Natural killer cell (primary cell): ENCODE measurements around the gene RIPOR1. TPM values are rescaled to one million over a fixed set of nuclear protein-coding genes. Genes with fewer than 3 reads are reported as not detected.

Source experiments
- ATAC-seq, 3 donors: fragments of 150-1000 bp in 2 of 3; fragments of 200-7000 bp in 1 of 3; cut with Tn5 transposase; 1 replicate in 1 of 3; 2 replicates in 2 of 3; pipeline ENCODE4 v1.10.0; 2021; ENCODE audit warnings: mild to moderate bottlenecking in 2 of 3, moderate library complexity in 2 of 3
- DNase-seq, 2 donors: peaks; one replicate each; pipeline versions ENCODE4 v3.0.0 to v3.0.0-alpha.2; 2013 to 2021; ENCODE audit warnings: mixed read lengths in 1 of 2
- H3K27ac ChIP-seq: one replicate; pipeline ENCODE4 v1.5.1; 2013; ENCODE audit warnings: mild to moderate bottlenecking, low read length
- H3K27me3 ChIP-seq: one replicate; pipeline ENCODE4 v1.6.1; 2013; ENCODE audit warnings: low read length; ENCODE audit not compliant: control insufficient read depth, insufficient read depth
- H3K36me3 ChIP-seq: one replicate; pipeline ENCODE4 v1.6.1; 2013; ENCODE audit warnings: low read length; ENCODE audit not compliant: control insufficient read depth, insufficient read depth
- H3K4me1 ChIP-seq: one replicate; pipeline ENCODE4 v1.6.1; 2013; ENCODE audit warnings: low read length; ENCODE audit not compliant: control insufficient read depth, insufficient read depth
- H3K4me3 ChIP-seq: one replicate; pipeline ENCODE4 v1.5.1; 2013; ENCODE audit warnings: low read length
- H3K9me3 ChIP-seq: one replicate; pipeline ENCODE4 v1.6.1; 2013; ENCODE audit warnings: low read length; ENCODE audit not compliant: control insufficient read depth, insufficient read depth
- H3K27ac Mint-ChIP-seq, 2 donors: one replicate each; pipeline ENCODE4 v1.8.0; 2022; ENCODE audit warnings: mild to moderate bottlenecking in 2 of 2, mixed read lengths in 2 of 2, moderate library complexity in 1 of 2
- H3K27me3 Mint-ChIP-seq, 2 donors: one replicate each; pipeline ENCODE4 v1.8.0; 2022; ENCODE audit warnings: low read depth in 2 of 2, mixed read lengths in 2 of 2
- H3K36me3 Mint-ChIP-seq: one replicate; pipeline ENCODE4 v1.8.0; 2022; ENCODE audit warnings: mixed read lengths
- H3K4me1 Mint-ChIP-seq, 2 donors: one replicate each; pipeline ENCODE4 v1.8.0; 2022; ENCODE audit warnings: mixed read lengths in 2 of 2
- H3K4me3 Mint-ChIP-seq: one replicate; pipeline ENCODE4 v1.8.0; 2022; ENCODE audit warnings: mild to moderate bottlenecking, moderate library complexity, mixed read lengths
- H3K9me3 Mint-ChIP-seq, 2 donors: one replicate each; pipeline ENCODE4 v1.8.0; 2022; ENCODE audit warnings: mixed read lengths in 2 of 2
- WGBS: methylation state at CpG from one replicate; pipeline ENCODE4 v1.1.7; 2013; ENCODE audit warnings: missing lambda C conversion rate; ENCODE audit not compliant: insufficient coverage; 5-methylcytosine and 5-hydroxymethylcytosine counted together
- intact Hi-C: fragments of 100-400 bp; cut with micrococcal nuclease; formaldehyde crosslinking; loops from one replicate; pipeline ENCODE4 v1.14.2; 2022
- total RNA-seq, 4 donors: library from RNA; stranded (reverse); fragments of 120-200 nt in 1 of 4; gene quantifications; one replicate each; pipeline versions ENCODE4 v1.2.3 to v1.2.4, GENCODE V29; 2013 to 2022
- TF ChIP-seq, protein P1 (sequence below): fragments of 200-600 bp; IDR thresholded peaks from one replicate; pipeline ENCODE4 v1.8.0; 2022; ENCODE audit warnings: antibody characterized with exemption

Gene RIPOR1
- total RNA-seq, 3 donors from 2014 or later (not counting 1 experiment from before 2014, with no cell fraction given) = 68.2 to 118 (median 74.8) TPM

DNA sequence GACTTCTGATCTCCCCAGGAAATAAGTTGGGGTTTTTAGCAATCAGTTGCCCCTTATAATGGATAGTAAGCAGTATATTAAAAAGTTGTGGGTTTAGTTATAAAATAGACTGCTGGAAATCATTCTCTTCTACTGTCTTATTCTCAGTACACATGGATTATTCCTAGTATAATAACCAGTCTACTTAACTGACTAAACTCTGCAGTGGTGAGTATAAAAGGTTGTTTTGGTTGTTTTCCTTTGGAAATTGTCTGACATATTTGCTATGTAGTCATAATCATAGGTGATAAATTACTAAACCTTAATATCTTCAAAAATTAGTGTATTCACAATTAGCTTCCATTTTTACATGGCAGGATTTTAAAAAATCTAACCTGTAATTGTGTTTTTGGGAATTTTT lies 65.1 kb downstream of the RIPOR1 start:
- DNase-seq (no peak), ATAC-seq (no peak)
- no peaks in the 10 kb centered on the region for H3K27me3 ChIP-seq
- H3K27me3 Mint-ChIP-seq = no peaks in the 10 kb centered on the region
- H3K9me3 ChIP-seq = no peaks in the 10 kb centered on the region
- H3K4me1 ChIP-seq = peaks cover 4% of the 10 kb centered on the region
- H3K4me3 ChIP-seq = no peak overlapping the region
- H3K27ac ChIP-seq = no peak overlapping the region
- H3K27ac Mint-ChIP-seq = peak overlapping the region; percentile 69 to 73
- no peaks in the 10 kb centered on the region for H3K9me3 Mint-ChIP-seq
- no peak overlapping the region for H3K4me3 Mint-ChIP-seq
- intact Hi-C loops = no loop called here
- TF ChIP-seq, protein P1, sequence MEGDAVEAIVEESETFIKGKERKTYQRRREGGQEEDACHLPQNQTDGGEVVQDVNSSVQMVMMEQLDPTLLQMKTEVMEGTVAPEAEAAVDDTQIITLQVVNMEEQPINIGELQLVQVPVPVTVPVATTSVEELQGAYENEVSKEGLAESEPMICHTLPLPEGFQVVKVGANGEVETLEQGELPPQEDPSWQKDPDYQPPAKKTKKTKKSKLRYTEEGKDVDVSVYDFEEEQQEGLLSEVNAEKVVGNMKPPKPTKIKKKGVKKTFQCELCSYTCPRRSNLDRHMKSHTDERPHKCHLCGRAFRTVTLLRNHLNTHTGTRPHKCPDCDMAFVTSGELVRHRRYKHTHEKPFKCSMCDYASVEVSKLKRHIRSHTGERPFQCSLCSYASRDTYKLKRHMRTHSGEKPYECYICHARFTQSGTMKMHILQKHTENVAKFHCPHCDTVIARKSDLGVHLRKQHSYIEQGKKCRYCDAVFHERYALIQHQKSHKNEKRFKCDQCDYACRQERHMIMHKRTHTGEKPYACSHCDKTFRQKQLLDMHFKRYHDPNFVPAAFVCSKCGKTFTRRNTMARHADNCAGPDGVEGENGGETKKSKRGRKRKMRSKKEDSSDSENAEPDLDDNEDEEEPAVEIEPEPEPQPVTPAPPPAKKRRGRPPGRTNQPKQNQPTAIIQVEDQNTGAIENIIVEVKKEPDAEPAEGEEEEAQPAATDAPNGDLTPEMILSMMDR = no peak
- H3K4me1 Mint-ChIP-seq = peaks cover 36 to 42% of the 10 kb centered on the region in 2 donors
- no peaks in the 10 kb centered on the region for H3K36me3 Mint-ChIP-seq
- peaks cover 15% of the 10 kb centered on the region for H3K36me3 ChIP-seq

DNA sequence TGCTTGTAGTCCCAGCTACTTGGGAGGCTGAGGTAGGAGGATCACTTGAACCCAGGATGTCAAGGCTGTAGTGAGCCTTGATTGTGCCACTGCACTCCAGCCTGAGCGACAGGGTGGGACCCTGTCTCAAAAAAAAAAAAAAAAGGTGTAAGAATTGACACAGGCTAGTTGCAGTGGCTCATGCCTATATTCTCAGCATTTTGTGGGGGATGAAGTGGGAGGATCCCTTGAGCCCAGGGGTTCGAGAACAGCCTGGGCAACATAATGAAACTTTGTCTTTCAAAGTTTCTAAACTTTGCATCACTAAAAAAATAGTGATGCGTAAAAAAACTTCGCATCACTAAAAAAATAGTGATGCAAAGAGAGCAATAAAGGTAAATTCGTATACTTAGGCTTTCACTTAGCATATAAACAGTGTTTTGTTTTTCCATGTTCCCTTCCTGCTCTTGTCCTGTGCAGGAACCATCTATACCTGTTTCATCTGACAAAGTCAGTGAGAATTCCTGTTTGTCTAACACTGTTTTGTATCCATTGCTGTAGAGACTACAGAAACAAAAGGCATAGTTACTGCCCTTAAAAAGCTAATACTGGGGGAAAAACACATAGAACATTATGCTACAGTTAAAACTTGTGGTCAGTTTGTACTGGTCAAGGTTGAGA lies 65.8 kb downstream of the RIPOR1 start:
- WGBS = 81% methylated on average over 5 of the region's 5 CpGs
- TF ChIP-seq, protein P1 = no peak
- no peak overlapping the region for H3K27ac ChIP-seq
- no peak overlapping the region for H3K4me3 Mint-ChIP-seq
- DNase-seq = no peak
- no peak for ATAC-seq
- H3K9me3 ChIP-seq = no peaks in the 10 kb centered on the region
- H3K4me1 Mint-ChIP-seq = peaks cover 36 to 43% of the 10 kb centered on the region in 2 donors
- H3K4me1 ChIP-seq = peaks cover 4% of the 10 kb centered on the region
- H3K27me3 ChIP-seq = no peaks in the 10 kb centered on the region
- H3K27ac Mint-ChIP-seq = peak overlapping the region; percentile 69 to 73
- no peaks in the 10 kb centered on the region for H3K36me3 Mint-ChIP-seq
- no peaks in the 10 kb centered on the region for H3K9me3 Mint-ChIP-seq
- no peaks in the 10 kb centered on the region for H3K27me3 Mint-ChIP-seq
- peaks cover 16% of the 10 kb centered on the region for H3K36me3 ChIP-seq
- intact Hi-C loops = no loop called here
- H3K4me3 ChIP-seq = no peak overlapping the region

DNA sequence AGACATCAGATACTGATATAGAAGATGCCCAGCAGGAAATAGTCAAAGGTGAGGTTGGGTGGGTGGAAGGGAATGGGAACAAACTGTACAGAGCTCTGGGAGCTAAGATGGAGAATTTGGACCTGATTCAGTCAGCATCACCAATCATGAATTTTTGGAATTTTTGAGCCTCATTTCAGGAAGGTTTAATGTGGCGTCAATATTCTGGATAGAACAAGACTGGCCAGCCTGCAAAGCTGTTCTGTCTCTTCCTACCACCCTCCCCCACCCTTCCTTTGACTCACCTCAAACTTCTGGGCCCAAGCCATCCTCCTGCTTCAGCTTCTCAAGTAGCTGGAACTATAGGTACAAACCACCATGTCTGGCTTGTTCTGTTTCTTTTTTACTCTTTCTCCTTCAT lies 66.3 kb downstream of the RIPOR1 start:
- no peaks in the 10 kb centered on the region for H3K36me3 Mint-ChIP-seq
- 92% methylated on average over 1 of the region's 1 CpG for WGBS
- H3K4me3 ChIP-seq = no peak overlapping the region
- peak overlapping the region; percentile 47 to 69 for H3K27ac Mint-ChIP-seq
- no peaks in the 10 kb centered on the region for H3K9me3 Mint-ChIP-seq
- H3K36me3 ChIP-seq = peaks cover 13% of the 10 kb centered on the region
- TF ChIP-seq, protein P1 = no peak
- no peak for DNase-seq
- no peaks in the 10 kb centered on the region for H3K9me3 ChIP-seq
- peaks cover 4% of the 10 kb centered on the region for H3K4me1 ChIP-seq
- H3K4me1 Mint-ChIP-seq = peaks cover 41 to 45% of the 10 kb centered on the region in 2 donors
- no peak for ATAC-seq
- H3K27me3 Mint-ChIP-seq = no peaks in the 10 kb centered on the region
- no peak overlapping the region for H3K4me3 Mint-ChIP-seq
- intact Hi-C loops = no loop called here
- no peak overlapping the region for H3K27ac ChIP-seq
- no peaks in the 10 kb centered on the region for H3K27me3 ChIP-seq

Other genes with a start within 250 kb of the RIPOR1 start
- gene PLEKHG4, start 249.3 kb upstream of the RIPOR1 start, total RNA-seq = 10 to 100 TPM in 1 of 3 donors, 1 to 10 TPM in 2; 6.8 to 14.7 (median 8.5) TPM
- not detected for gene KCTD19, start 202.1 kb upstream of the RIPOR1 start, total RNA-seq
- gene LRRC36, start 202.0 kb upstream of the RIPOR1 start, total RNA-seq = not detected
- 1 to 10 TPM in 2 of 3 donors, under 1 TPM in 1; 0.66 to 3.0 (median 1.4) TPM for gene TPPP3, start 135.3 kb upstream of the RIPOR1 start, total RNA-seq
- gene ZDHHC1, start 112.4 kb upstream of the RIPOR1 start, total RNA-seq = 1 to 10 TPM in 2 of 3 donors, under 1 TPM in 1; 0.88 to 2.5 (median 1.8) TPM
- gene HSD11B2, start 97.7 kb upstream of the RIPOR1 start, total RNA-seq = not detected
- gene ATP6V0D1, start 47.7 kb upstream of the RIPOR1 start, total RNA-seq = 10 to 100 TPM; 76.0 to 84.9 (median 83.3) TPM
- under 1 TPM in 1 of 3 donors, not detected in 2; 0.50 TPM for gene AGRP, start 45.3 kb upstream of the RIPOR1 start, total RNA-seq
- gene CTCF, start 33.7 kb downstream of the RIPOR1 start, total RNA-seq = 10 to 100 TPM; 61.4 to 76.7 (median 63.6) TPM
- gene CARMIL2, start 116.3 kb downstream of the RIPOR1 start, total RNA-seq = 10 to 100 TPM; 46.4 to 64.0 (median 61.5) TPM
- 10 to 100 TPM; 34.4 to 58.0 (median 43.2) TPM for gene ACD, start 131.4 kb downstream of the RIPOR1 start, total RNA-seq
- gene PARD6A, start 132.1 kb downstream of the RIPOR1 start, total RNA-seq = 1 to 10 TPM; 3.1 to 4.4 (median 3.3) TPM
- 1 to 10 TPM; 3.4 to 4.2 (median 3.7) TPM for gene ENKD1, start 137.9 kb downstream of the RIPOR1 start, total RNA-seq
- 1 to 10 TPM; 3.5 to 4.4 (median 3.6) TPM for gene C16orf86, start 138.0 kb downstream of the RIPOR1 start, total RNA-seq
- gene GFOD2, start 190.5 kb downstream of the RIPOR1 start, total RNA-seq = 10 to 100 TPM in 1 of 3 donors, 1 to 10 TPM in 2; 6.5 to 10.9 (median 8.3) TPM